HG02588 (cell line): Measurements from ENCODE around the gene CMTM7.
"Not testable (repeated sequence)": the region's sequence is repeated elsewhere in the genome, so short reads cannot be mapped to it uniquely, and the experiment has no call there.

ENCODE experiments used
- ATAC-seq: cut with Tn5 transposase; IDR thresholded peaks from one replicate; pipeline ENCODE4 v1.9.1; 2021; ENCODE audit warnings: mild to moderate bottlenecking, moderate library complexity; ENCODE audit not compliant: unreplicated experiment

CMTM7 gene

GRCh38 chr3:32456429-32457130 lies 64.9 kb downstream of the CMTM7 start:
- no peak for ATAC-seq

GRCh38 chr3:32457971-32458471 lies 66.4 kb downstream of the CMTM7 start:
- ATAC-seq, result no peak

GRCh38 chr3:32459450-32459849 lies 67.8 kb downstream of the CMTM7 start:
- ATAC-seq, result no peak

GRCh38 chr3:32460031-32460749 lies 68.5 kb downstream of the CMTM7 start:
- ATAC-seq, result peak; percentile 84

- ATAC-seq, result not testable (repeated sequence)
Measured at GRCh38 chr3:32460817-32461496, 69.3 kb downstream of the CMTM7 start.

- ATAC-seq, result not testable (repeated sequence)
Measured at GRCh38 chr3:32462191-32462986, 70.7 kb downstream of the CMTM7 start.

GRCh38 chr3:32463415-32463814 lies 71.8 kb downstream of the CMTM7 start:
- ATAC-seq, result not testable (repeated sequence)

GRCh38 chr3:32464726-32465125 lies 73.1 kb downstream of the CMTM7 start:
- not testable (repeated sequence) for ATAC-seq

GRCh38 chr3:32466808-32467207 lies 75.2 kb downstream of the CMTM7 start:
- ATAC-seq, result not testable (repeated sequence)

- ATAC-seq, result peak; percentile 62
Measured at GRCh38 chr3:32467333-32468070, 75.8 kb downstream of the CMTM7 start.

- peak; percentile 20 for ATAC-seq
Measured at GRCh38 chr3:32469151-32469874, 77.7 kb downstream of the CMTM7 start.

- ATAC-seq, result no peak
Measured at GRCh38 chr3:32470362-32470761, 78.7 kb downstream of the CMTM7 start.

GRCh38 chr3:32471246-32471645 lies 79.6 kb downstream of the CMTM7 start:
- ATAC-seq, result no peak

GRCh38 chr3:32472151-32472550 lies 80.5 kb downstream of the CMTM7 start:
- not testable (repeated sequence) for ATAC-seq

- no peak for ATAC-seq
Measured at GRCh38 chr3:32474201-32474600, 82.5 kb downstream of the CMTM7 start.

- ATAC-seq, result no peak
Measured at GRCh38 chr3:32480604-32481003, 89.0 kb downstream of the CMTM7 start.

- ATAC-seq, result no peak
Measured at GRCh38 chr3:32481791-32482631, 90.4 kb downstream of the CMTM7 start.

GRCh38 chr3:32482693-32483092 lies 91.0 kb downstream of the CMTM7 start:
- ATAC-seq, result no peak

- no peak for ATAC-seq
Measured at GRCh38 chr3:32483772-32484171, 92.1 kb downstream of the CMTM7 start.
